Smooth muscle cell (in vitro differentiated cells): ENCODE results near the gene RNF220. TPM values are rescaled to one million over a fixed set of nuclear protein-coding genes. Genes with fewer than 3 reads are reported as not detected.

Experiments
- DNase-seq: peaks from one replicate; lab custom pipeline; 2025; ENCODE audit not compliant: unreplicated experiment; lab: John Stamatoyannopoulos, UW
- H2AFZ ChIP-seq: fragments of 200-600 bp; sonication (generic); 2 replicates; pipeline ENCODE4 v1.6.0; 2016; ENCODE audit warnings: antibody characterized with exemption, low read depth, mild to moderate bottlenecking
- H3F3A ChIP-seq: fragments of 200-600 bp; sonication (generic); 2 replicates; pipeline ENCODE4 v1.6.0; 2017; ENCODE audit warnings: antibody characterized with exemption, low read depth
- H3K27ac ChIP-seq: fragments of 200-600 bp; sonication (generic); 2 replicates; pipeline ENCODE4 v1.5.1; 2016; ENCODE audit warnings: low read depth, mild to moderate bottlenecking
- H3K27me3 ChIP-seq: fragments of 200-600 bp; sonication (generic); 2 replicates; pipeline ENCODE4 v1.6.1; 2016; ENCODE audit warnings: low read depth, mild to moderate bottlenecking
- H3K36me3 ChIP-seq: fragments of 200-600 bp; sonication (generic); 2 replicates; pipeline ENCODE4 v1.5.1; 2016; ENCODE audit warnings: low read depth
- H3K4me1 ChIP-seq: fragments of 200-600 bp; sonication (generic); 2 replicates; pipeline ENCODE4 v1.5.1; 2016; ENCODE audit warnings: low read depth
- H3K4me2 ChIP-seq: fragments of 200-600 bp; sonication (generic); 2 replicates; pipeline ENCODE4 v1.6.0; 2016; ENCODE audit warnings: mild to moderate bottlenecking
- H3K4me3 ChIP-seq: fragments of 200-600 bp; sonication (generic); 2 replicates; pipeline ENCODE4 v1.5.1; 2016; ENCODE audit warnings: mild to moderate bottlenecking
- H3K79me2 ChIP-seq: fragments of 200-600 bp; sonication (generic); 2 replicates; pipeline ENCODE4 v1.6.0; 2016; ENCODE audit warnings: low read depth, mild to moderate bottlenecking
- H3K9ac ChIP-seq: fragments of 200-600 bp; sonication (generic); 2 replicates; pipeline ENCODE4 v1.6.0; 2016; ENCODE audit warnings: low read depth
- H3K9me3 ChIP-seq: fragments of 200-600 bp; sonication (generic); replicated peaks from 2 replicates; pipeline ENCODE4 v1.5.1; 2016; ENCODE audit warnings: low read depth
- H4K20me1 ChIP-seq: fragments of 200-600 bp; sonication (generic); 2 replicates; pipeline ENCODE4 v1.6.0; 2016; ENCODE audit warnings: low read depth
- CTCF ChIP-seq: fragments of 200-600 bp; sonication (generic); IDR thresholded peaks from 2 replicates; pipeline ENCODE4 v1.5.1; 2017; ENCODE audit warnings: borderline replicate concordance, mild to moderate bottlenecking, antibody characterized with exemption; ENCODE audit not compliant: insufficient read depth, poor library complexity, severe bottlenecking
- WGBS: methylation state at CpG from one replicate; pipeline ENCODE4 v1.1.7; 2016; ENCODE audit warnings: low lambda C conversion rate; 5-methylcytosine and 5-hydroxymethylcytosine counted together
- polyA plus RNA-seq: library from polyadenylated mRNA; unstranded; fragments of >200 nt; fragmentation: Nextera tagmentation; extraction: Ambion mirVana; gene quantifications from 2 replicates; pipeline ENCODE4 v1.2.1, GENCODE V29; 2016
- total RNA-seq: library from RNA; depleted of rRNA; stranded (reverse); fragments of >200 nt; gene quantifications from 2 replicates; pipeline ENCODE4 v1.2.3, GENCODE V29; 2014

RNF220 gene
- total and polyA plus RNA-seq, 2 experiments from 2014 or later, result 65.8 to 71.1 TPM

- H3K4me3 ChIP-seq, result no peak overlapping the region
- H3K4me2 ChIP-seq, result no peak overlapping the region
- no peaks in the 10 kb centered on the region for H3F3A ChIP-seq
- H3K27ac ChIP-seq, result no peak overlapping the region
- peaks cover 28% of the 10 kb centered on the region for H3K4me1 ChIP-seq
- DNase-seq, result no peak
- TF ChIP-seq CTCF, result no peak
- no peaks in the 10 kb centered on the region for H3K9me3 ChIP-seq
- H3K36me3 ChIP-seq, result no peaks in the 10 kb centered on the region
- no peaks in the 10 kb centered on the region for H4K20me1 ChIP-seq
- H2AFZ ChIP-seq, result no peak overlapping the region
- no peaks in the 10 kb centered on the region for H3K79me2 ChIP-seq
- H3K9ac ChIP-seq, result no peak overlapping the region
- WGBS, result 49% methylated on average over 6 of the region's 6 CpGs
- peaks cover 69% of the 10 kb centered on the region for H3K27me3 ChIP-seq
Observed at GRCh38 chr1:44422161-44422560, 17.1 kb downstream of the RNF220 start.

GRCh38 chr1:44423591-44424537, 18.8 kb downstream of the RNF220 start:
- Histone ChIP-seq H3K9ac (no peak overlapping the region), H3K4me3 (no peak overlapping the region), H3K36me3 (no peaks in the 10 kb centered on the region), H3K79me2 (no peaks in the 10 kb centered on the region), H4K20me1 (no peaks in the 10 kb centered on the region), H3K4me2 (no peak overlapping the region), H3K27ac (no peak overlapping the region), H3K27me3 (peaks cover 69% of the 10 kb centered on the region), H3K9me3 (no peaks in the 10 kb centered on the region), H2AFZ (no peak overlapping the region), H3K4me1 (peaks cover 11% of the 10 kb centered on the region), H3F3A (no peaks in the 10 kb centered on the region)
- 66% methylated on average over 19 of the region's 19 CpGs for WGBS
- DNase-seq, result no peak
- TF ChIP-seq CTCF, result no peak

- H3K9me3 ChIP-seq, result no peaks in the 10 kb centered on the region
- WGBS, result 89% methylated on average over 9 of the region's 9 CpGs
Observed at GRCh38 chr1:44424747-44425146, 19.7 kb downstream of the RNF220 start.

More at GRCh38 chr1:44424747-44425146, 19.7 kb downstream of the RNF220 start:
- Histone ChIP-seq H3K27me3 (peaks cover 69% of the 10 kb centered on the region), H3K9ac (no peak overlapping the region), H3F3A (no peaks in the 10 kb centered on the region), H2AFZ (no peak overlapping the region), H3K4me1 (peaks cover 11% of the 10 kb centered on the region), H3K36me3 (no peaks in the 10 kb centered on the region), H3K4me2 (no peak overlapping the region), H3K27ac (no peak overlapping the region), H3K4me3 (no peak overlapping the region), H3K79me2 (no peaks in the 10 kb centered on the region), H4K20me1 (no peaks in the 10 kb centered on the region)
- DNase-seq, result no peak
- TF ChIP-seq CTCF, result no peak
